DMS79 (cell line): ENCODE measurements around the gene CCNF.
A peak's percentile ranks its signal among the peaks of the same experiment; 100 is the strongest.

Experiments used
- DNase-seq: peaks from one replicate; lab custom pipeline; 2025; lab: John Stamatoyannopoulos, UW

The CCNF gene

GRCh38 chr16:2485811-2486507, 56.7 kb downstream of the CCNF start:
- no peak for DNase-seq

GRCh38 chr16:2486645-2487516, 57.6 kb downstream of the CCNF start:
- no peak for DNase-seq

- DNase-seq, result no peak
Observed at GRCh38 chr16:2487517-2487842, 58.2 kb downstream of the CCNF start.

- no peak for DNase-seq
Observed at GRCh38 chr16:2487903-2488531, 58.8 kb downstream of the CCNF start.

GRCh38 chr16:2489581-2489980, 60.3 kb downstream of the CCNF start:
- no peak for DNase-seq

GRCh38 chr16:2490190-2491105, 61.2 kb downstream of the CCNF start:
- DNase-seq, result peak; percentile 67

GRCh38 chr16:2492292-2492691, 63.0 kb downstream of the CCNF start:
- DNase-seq, result no peak

- DNase-seq, result no peak
Observed at GRCh38 chr16:2493605-2494004, 64.4 kb downstream of the CCNF start.

GRCh38 chr16:2494616-2495015, 65.4 kb downstream of the CCNF start:
- no peak for DNase-seq

- DNase-seq, result no peak
Observed at GRCh38 chr16:2495041-2495440, 65.8 kb downstream of the CCNF start.

- no peak for DNase-seq
Observed at GRCh38 chr16:2496223-2497115, 67.2 kb downstream of the CCNF start.

- no peak for DNase-seq
Observed at GRCh38 chr16:2497116-2497630, 67.9 kb downstream of the CCNF start.

- DNase-seq, result no peak
Observed at GRCh38 chr16:2497695-2498484, 68.6 kb downstream of the CCNF start.

GRCh38 chr16:2498531-2499253, 69.4 kb downstream of the CCNF start:
- no peak for DNase-seq

GRCh38 chr16:2499454-2499853, 70.2 kb downstream of the CCNF start:
- no peak for DNase-seq

GRCh38 chr16:2499890-2500429, 70.7 kb downstream of the CCNF start:
- DNase-seq, result no peak

GRCh38 chr16:2500430-2500917, 71.2 kb downstream of the CCNF start:
- DNase-seq, result no peak

GRCh38 chr16:2500918-2501750, 71.9 kb downstream of the CCNF start:
- peak; percentile 54 for DNase-seq
